SIG-M5 treated with dmso at 0.1 percent for 504 hours (cell line): ENCODE results near the gene BGN.

Source experiments
- DNase-seq: peaks from one replicate; lab custom pipeline; 2025; ENCODE audit not compliant: unreplicated experiment; lab: John Stamatoyannopoulos, UW

BGN gene

DNA sequence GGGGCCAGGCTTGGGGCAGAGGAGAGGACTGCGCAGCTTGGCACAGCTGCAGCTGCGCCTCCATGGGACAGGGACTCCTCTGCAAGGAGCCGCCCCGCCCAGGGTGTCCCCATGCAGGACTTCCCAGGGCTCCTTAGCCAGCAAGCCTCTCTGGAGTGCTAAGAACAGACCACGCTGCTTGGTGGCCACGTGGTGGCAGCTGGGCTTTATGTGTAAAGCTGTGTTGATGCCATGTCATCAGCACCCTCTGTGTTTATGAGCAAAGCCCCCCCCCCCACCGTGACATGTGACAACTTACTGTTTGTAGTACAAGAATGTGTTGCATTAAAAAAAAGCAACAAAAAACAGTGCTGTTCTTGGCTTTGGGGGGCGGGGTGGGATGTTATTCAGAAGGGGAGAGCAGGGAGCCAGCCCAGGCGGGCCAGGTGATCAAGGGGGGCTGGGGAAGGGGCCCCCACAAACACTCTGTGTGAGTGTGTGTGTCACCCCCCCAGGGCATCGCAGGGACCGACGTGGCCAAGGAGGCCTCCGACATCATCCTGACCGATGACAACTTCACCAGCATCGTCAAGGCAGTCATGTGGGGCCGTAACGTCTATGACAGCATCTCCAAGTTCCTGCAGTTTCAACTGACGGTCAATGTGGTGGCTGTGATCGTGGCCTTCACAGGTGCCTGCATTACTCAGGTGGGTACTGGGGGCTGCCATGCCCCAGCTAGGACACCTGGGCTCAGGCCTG, 63.0 kb downstream of the BGN start:
- no peak for DNase-seq
